AG10803 (cell line): Measurements from ENCODE around the gene TLR8.
"Not testable (repeated sequence)": the region's sequence is repeated elsewhere in the genome, so short reads cannot be mapped to it uniquely, and the experiment has no call there.

Experiments
- DNase-seq: peaks from one replicate; pipeline ENCODE4 v3.0.0; 2010; ENCODE audit warnings: low read depth
- H3K4me3 ChIP-seq: 2 replicates; pipeline ENCODE4 v1.5.1; 2011; ENCODE audit warnings: mild to moderate bottlenecking, low read length, control low read depth
- CTCF ChIP-seq: conservative IDR thresholded peaks from 2 replicates; pipeline ENCODE4 v1.5.1; 2011; ENCODE audit warnings: mild to moderate bottlenecking, low read length, control low read depth, inconsistent platforms

The TLR8 gene

GRCh38 chrX:12956704-12957534, 50.5 kb downstream of the TLR8 start:
- no peak for TF ChIP-seq CTCF
- no peak overlapping the region for H3K4me3 ChIP-seq
- DNase-seq = peak; percentile 33

GRCh38 chrX:12958059-12958458, 51.6 kb downstream of the TLR8 start:
- no peak overlapping the region for H3K4me3 ChIP-seq
- TF ChIP-seq CTCF = no peak
- DNase-seq = no peak

- H3K4me3 ChIP-seq = no peak overlapping the region
- no peak for DNase-seq
- no peak for TF ChIP-seq CTCF
These were observed 52.0 kb downstream of the TLR8 start for GRCh38 chrX:12958461-12958860.

- DNase-seq = no peak
- H3K4me3 ChIP-seq = no peak overlapping the region
- TF ChIP-seq CTCF = no peak
These were observed 54.8 kb downstream of the TLR8 start for GRCh38 chrX:12961196-12961718.

GRCh38 chrX:12962041-12962504, 55.7 kb downstream of the TLR8 start:
- DNase-seq = no peak
- no peak for TF ChIP-seq CTCF
- no peak overlapping the region for H3K4me3 ChIP-seq

GRCh38 chrX:12963210-12963850, 56.9 kb downstream of the TLR8 start:
- not testable (repeated sequence) for DNase-seq, H3K4me3 ChIP-seq

GRCh38 chrX:12965131-12965940, 58.9 kb downstream of the TLR8 start:
- DNase-seq = no peak
- no peak overlapping the region for H3K4me3 ChIP-seq
- TF ChIP-seq CTCF = no peak
